ENCODE results near the gene RBBP8NL. TPM values are rescaled to one million over a fixed set of nuclear protein-coding genes. Genes with fewer than 3 reads are reported as not detected.

Gene RBBP8NL
- polyA plus RNA-seq, 2 of the 4 experiments (the other 2 are of a cell fraction): not detected

DNA sequence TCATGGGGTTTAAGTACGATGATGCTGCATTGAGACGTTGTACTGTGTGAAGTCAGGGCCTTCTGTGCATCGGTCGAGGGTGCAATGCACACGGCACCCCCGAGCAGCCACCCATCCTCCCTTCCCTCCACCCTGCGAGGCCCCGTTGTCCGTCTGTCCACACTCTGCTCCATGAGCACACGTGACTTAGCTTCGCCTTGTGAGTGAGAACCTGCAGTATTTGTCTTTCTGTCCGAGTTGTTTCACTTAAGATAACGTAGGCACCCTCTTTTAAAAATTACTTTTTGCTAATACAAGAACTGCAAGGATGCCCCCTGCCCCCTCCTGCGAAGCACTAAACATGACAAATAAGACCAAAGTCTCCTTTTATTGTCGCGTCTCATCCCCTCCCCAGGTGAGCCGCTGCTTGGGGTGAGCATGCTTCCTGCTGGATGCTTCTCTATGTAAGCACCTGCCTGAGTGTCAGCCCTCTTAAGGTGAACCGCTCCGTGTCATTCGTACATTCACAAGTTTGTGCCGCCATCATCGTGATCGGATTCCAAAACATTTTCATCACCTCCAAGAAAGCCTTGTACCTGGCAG is 3.6 kb upstream of the RBBP8NL start (continued):
- TF ChIP-seq ZC3H11A (IDR thresholded peaks at IDR 0.05) (no peak), RCOR1 (IDR thresholded peaks at IDR 0.05; ENCODE audit: low read depth, low read length) (no peak), MYC (IDR thresholded peaks at IDR 0.05; ENCODE audit: borderline replicate concordance, low read length) (no peak), CTCF (IDR thresholded peaks at IDR 0.05) (no peak), POLR2AphosphoS2 (conservative IDR thresholded peaks at IDR 0.05; ENCODE audit: low read length) (no peak)

GRCh38 chr20:62430311-62430853 is 3.0 kb upstream of the RBBP8NL start:
- CTCF ChIA-PET: interaction anchor here (1.3 to 3.0 kb wide), 2 partner anchors 19 to 20 kb away, joined by 4 to 14 read pairs; no protein-coding TSS in a partner anchor

GRCh38 chr20:62429455-62430310 is 2.3 kb upstream of the RBBP8NL start:
- DNase-seq (ENCODE audit: low read depth in 1 of 2, low spot score in 1 of 2) (no peak), FAIRE-seq (no peak), ATAC-seq (no peak)
- no peak for TF ChIP-seq ZC3H11A (IDR thresholded peaks at IDR 0.05)
- no peak for TF ChIP-seq TP53 (CRISPR knock-in tag; IDR thresholded peaks at IDR 0.05)
- no peak for TF ChIP-seq NPAS2 (CRISPR knock-in tag; IDR thresholded peaks at IDR 0.05; ENCODE audit: borderline replicate concordance)
- TF ChIP-seq PHF8 (IDR thresholded peaks at IDR 0.05; ENCODE audit: borderline replicate concordance, low read depth): no peak
- no peak for TF ChIP-seq CBX2 (IDR thresholded peaks at IDR 0.05; ENCODE audit: borderline replicate concordance, low read depth)
- no peak for TF ChIP-seq HOXB5 (CRISPR knock-in tag; IDR thresholded peaks at IDR 0.05)
- TF ChIP-seq ZNF302 (CRISPR knock-in tag; IDR thresholded peaks at IDR 0.05): no peak
- no peak for TF ChIP-seq EHF (CRISPR knock-in tag; IDR thresholded peaks at IDR 0.05)
- no peak for TF ChIP-seq ZFP36 (IDR thresholded peaks at IDR 0.05; ENCODE audit: borderline replicate concordance, partially characterized antibody)
- no peak for TF ChIP-seq HOXA7 (CRISPR knock-in tag; IDR thresholded peaks at IDR 0.05)
- TF ChIP-seq GATA3 (IDR thresholded peaks at IDR 0.05; ENCODE audit: borderline replicate concordance): no peak
- no peak for TF ChIP-seq POLR2AphosphoS2 (conservative IDR thresholded peaks at IDR 0.05; ENCODE audit: low read length)
- TF ChIP-seq HEYL (CRISPR knock-in tag; IDR thresholded peaks at IDR 0.05): no peak
- 64% methylated on average over 19 of the region's 23 CpGs for WGBS (ENCODE audit: missing lambda C conversion rate)
- H3K4me2 ChIP-seq: no peak overlapping the region
- no peaks in the 10 kb centered on the region for H3K9me3 ChIP-seq
- no peak overlapping the region for H3K27ac ChIP-seq
- ChIA-PET POLR2A (no interaction called here), CTCF (interaction anchor here (1.3 to 3.0 kb wide), 3 partner anchors 19 to 20 kb away, joined by 4 to 14 read pairs (median 5); no protein-coding TSS in a partner anchor)
- no peak overlapping the region for H3K4me3 ChIP-seq
- no peaks in the 10 kb centered on the region for H3K4me1 ChIP-seq

More at GRCh38 chr20:62430311-62430853, 3.0 kb upstream of the RBBP8NL start:
- POLR2A ChIA-PET: no interaction called here
- Histone ChIP-seq H3K4me1 (no peaks in the 10 kb centered on the region), H3K27ac (no peak overlapping the region), H3K9me3 (no peaks in the 10 kb centered on the region), H3K4me3 (no peak overlapping the region), H3K4me2 (no peak overlapping the region)
- no peak for ATAC-seq
- FAIRE-seq: no peak
- DNase-seq (ENCODE audit: low read depth in 1 of 2, low spot score in 1 of 2): no peak
- WGBS (ENCODE audit: missing lambda C conversion rate): 51% methylated on average over 6 of the region's 10 CpGs
- TF ChIP-seq NR3C1 (IDR thresholded peaks at IDR 0.05): no peak
